Neural progenitor cell (in vitro differentiated cells): ENCODE results near the gene IKBIP.
"Not testable (repeated sequence)": the region's sequence is repeated elsewhere in the genome, so short reads cannot be mapped to it uniquely, and the experiment has no call there.

Experiments used
- CTCF ChIP-seq: fragments of 200-600 bp; sonication (generic); IDR thresholded peaks from 2 replicates; pipeline ENCODE4 v1.5.1; 2017; ENCODE audit warnings: antibody characterized with exemption, mild to moderate bottlenecking
- EZH2 ChIP-seq: fragments of 200-600 bp; sonication (generic); IDR thresholded peaks from 2 replicates; pipeline ENCODE4 v1.6.1; 2017; ENCODE audit warnings: antibody characterized with exemption, mild to moderate bottlenecking, moderate library complexity

- not testable (repeated sequence) for TF ChIP-seq CTCF, EZH2
Measured at GRCh38 chr12:98597313-98597712, 47.3 kb downstream of the IKBIP start.
